Prostate gland (tissue), 2 donors: ENCODE results near the gene NEDD4L. TPM values are rescaled to one million over a fixed set of nuclear protein-coding genes. Genes with fewer than 3 reads are reported as not detected.

Source experiments
- DNase-seq: peaks from one replicate; pipeline ENCODE4 v3.0.0-alpha.2; 2019; ENCODE audit warnings: low spot score
- H3K27ac ChIP-seq, 2 donors: fragments of 200-600 bp; sonication (generic); 2 replicates each; pipeline ENCODE4 v1.5.1; 2017 to 2019
- H3K27me3 ChIP-seq: fragments of 200-600 bp; sonication (generic); replicated peaks from 2 replicates; pipeline ENCODE4 v1.5.1; 2019; ENCODE audit not compliant: insufficient read depth
- H3K36me3 ChIP-seq, 2 donors: fragments of 200-600 bp; sonication (generic); 1 replicate in 1 of 2; 2 replicates in 1 of 2; pipeline versions ENCODE4 v1.5.1 to v1.8.1; 2017 to 2019
- H3K4me1 ChIP-seq: fragments of 200-600 bp; sonication (generic); replicated peaks from 2 replicates; pipeline ENCODE4 v1.5.1; 2019
- H3K4me3 ChIP-seq, 2 donors: fragments of 200-600 bp; sonication (generic); 2 replicates each; pipeline ENCODE4 v1.5.1; 2017 to 2019
- H3K9me3 ChIP-seq: fragments of 200-600 bp; sonication (generic); 2 replicates; pipeline ENCODE4 v1.5.1; 2017
- CTCF ChIP-seq, 4 experiments: fragments of 200-600 bp in 2 of 4; fragments of 450-650 bp in 2 of 4; sonication (generic) in 2 of 4; IDR thresholded peaks; 1 replicate in 3 of 4; 2 replicates in 1 of 4; pipeline ENCODE4 v1.5.1; 2016 to 2019; ENCODE audit warnings: antibody characterized with exemption in 4 of 4, mild to moderate bottlenecking in 2 of 4, moderate library complexity in 2 of 4
- POLR2A ChIP-seq: fragments of 450-650 bp; IDR thresholded peaks from one replicate; pipeline ENCODE4 v1.6.1; 2016; ENCODE audit warnings: antibody characterized with exemption, mild to moderate bottlenecking
- POLR2AphosphoS5 ChIP-seq: sonication (generic); formaldehyde crosslinking; IDR thresholded peaks from one replicate; pipeline ENCODE4 v1.6.1; 2017; ENCODE audit warnings: antibody characterized with exemption
- WGBS: methylation state at CpG from one replicate; pipeline ENCODE4 v1.1.5; 2018; 5-methylcytosine and 5-hydroxymethylcytosine counted together
- intact Hi-C: fragments of 100-400 bp; cut with DNase I; formaldehyde crosslinking; loops from one replicate; pipeline ENCODE4 v1.14.2; 2022
- total RNA-seq, 2 donors: library from RNA; depleted of rRNA; stranded (reverse); fragments of >200 nt; gene quantifications; one replicate each; pipeline ENCODE4 v1.1.0, GENCODE V29; 2016

The NEDD4L gene
- total RNA-seq, 2 donors from 2014 or later = 280 to 420 TPM

GRCh38 chr18:58194028-58194427 lies 150.0 kb downstream of the NEDD4L start:
- H3K27ac ChIP-seq = peak overlapping the region in 1 of 2 donors; percentile 64

GRCh38 chr18:58195278-58195765 lies 151.3 kb downstream of the NEDD4L start:
- peak; percentile 64 for DNase-seq
- Histone ChIP-seq H3K4me1 (no peaks in the 10 kb centered on the region), H3K4me3 (peak overlapping the region; percentile 22 to 25), H3K9me3 (no peaks in the 10 kb centered on the region), H3K27ac (peak overlapping the region; percentile 9 to 64), H3K36me3 (no peaks in the 10 kb centered on the region), H3K27me3 (no peaks in the 10 kb centered on the region)
- WGBS = 23% methylated on average over 25 of the region's 25 CpGs
- intact Hi-C loops = no loop called here
- TF ChIP-seq POLR2AphosphoS5 (peak; percentile 56), POLR2A (no peak), CTCF (IDR thresholded peaks at IDR 0.05) (no peak)

More at GRCh38 chr18:58194028-58194427, 150.0 kb downstream of the NEDD4L start:
- 64% methylated on average over 8 of the region's 8 CpGs for WGBS
- Histone ChIP-seq H3K4me1 (peaks cover 4% of the 10 kb centered on the region), H3K36me3 (no peaks in the 10 kb centered on the region), H3K27me3 (no peaks in the 10 kb centered on the region), H3K4me3 (no peak overlapping the region), H3K9me3 (no peaks in the 10 kb centered on the region)
- no peak for TF ChIP-seq POLR2A
- TF ChIP-seq CTCF (IDR thresholded peaks at IDR 0.05) = peak in 1 of 4 experiments; percentile 31
- no peak for TF ChIP-seq POLR2AphosphoS5
- intact Hi-C loops = loop anchor here (5.0 kb wide), 1 partner anchor 128 kb away; no protein-coding TSS in a partner anchor
- DNase-seq = no peak

GRCh38 chr18:58196164-58196563 lies 152.1 kb downstream of the NEDD4L start:
- no peak for DNase-seq
- peak overlapping the region; percentile 22 to 25 for H3K4me3 ChIP-seq
- WGBS = 49% methylated on average over 3 of the region's 3 CpGs
- H3K4me1 ChIP-seq = no peaks in the 10 kb centered on the region
- H3K27me3 ChIP-seq = no peaks in the 10 kb centered on the region
- H3K9me3 ChIP-seq = no peaks in the 10 kb centered on the region
- peak overlapping the region; percentile 9 to 64 for H3K27ac ChIP-seq
- H3K36me3 ChIP-seq = no peaks in the 10 kb centered on the region
- TF ChIP-seq POLR2A (no peak), POLR2AphosphoS5 (no peak), CTCF (IDR thresholded peaks at IDR 0.05) (no peak)
- intact Hi-C loops = no loop called here

- no peaks in the 10 kb centered on the region for H3K9me3 ChIP-seq
- TF ChIP-seq CTCF (IDR thresholded peaks at IDR 0.05) = no peak
- TF ChIP-seq POLR2A = no peak
- peak; percentile 71 for TF ChIP-seq POLR2AphosphoS5
- H3K27me3 ChIP-seq = no peaks in the 10 kb centered on the region
- H3K4me3 ChIP-seq = peak overlapping the region in 1 of 2 donors; percentile 22
- no peaks in the 10 kb centered on the region for H3K36me3 ChIP-seq
- 41% methylated on average over 19 of the region's 19 CpGs for WGBS
- intact Hi-C loops = no loop called here
- no peaks in the 10 kb centered on the region for H3K4me1 ChIP-seq
- H3K27ac ChIP-seq = peak overlapping the region; percentile 9 to 64
- peak; percentile 45 for DNase-seq
Measured at GRCh38 chr18:58196881-58197872, 153.2 kb downstream of the NEDD4L start.
